HL-60 (cell line): ENCODE measurements around the gene KMT2C.

Source experiments
- CTCF ChIP-seq: IDR thresholded peaks from one replicate; pipeline ENCODE4 v1.5.1; 2011; ENCODE audit warnings: low read length, control low read depth, inconsistent platforms; ENCODE audit not compliant: insufficient read depth
- GABPA ChIP-seq: IDR thresholded peaks from 2 replicates; pipeline ENCODE4 v1.6.1; 2012; ENCODE audit warnings: low read depth
- POLR2AphosphoS5 ChIP-seq: IDR thresholded peaks from 2 replicates; pipeline ENCODE4 v1.6.1; 2012; ENCODE audit warnings: low read depth
- SPI1 ChIP-seq: IDR thresholded peaks from 2 replicates; pipeline ENCODE4 v1.6.1; 2012; ENCODE audit warnings: low read depth, mild to moderate bottlenecking, borderline replicate concordance
- TF ChIP-seq, protein P1 (sequence below): IDR thresholded peaks from 2 replicates; pipeline ENCODE4 v1.6.1; 2012; ENCODE audit warnings: low read depth; ENCODE audit not compliant: insufficient replicate concordance

DNA sequence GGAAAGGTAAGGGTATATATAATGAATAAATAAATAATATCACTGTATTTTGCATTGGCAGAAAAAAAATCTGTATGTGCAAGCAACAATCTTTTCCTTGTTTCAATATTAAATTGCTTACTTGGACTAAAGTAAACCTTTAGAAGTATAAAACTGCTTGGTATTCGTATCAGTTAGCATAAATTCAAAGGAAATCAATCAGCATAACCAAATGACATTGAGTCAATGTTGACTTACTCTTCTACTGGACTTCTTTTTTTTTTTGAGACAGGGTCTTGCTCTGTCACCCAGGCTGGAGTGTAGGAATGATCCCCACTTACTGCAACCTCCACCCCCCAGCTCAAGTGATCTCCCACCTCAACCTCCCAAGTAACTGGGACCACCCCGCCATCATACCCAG is 42.3 kb upstream of the KMT2C start:
- TF ChIP-seq CTCF, result no peak
- TF ChIP-seq, protein P1, sequence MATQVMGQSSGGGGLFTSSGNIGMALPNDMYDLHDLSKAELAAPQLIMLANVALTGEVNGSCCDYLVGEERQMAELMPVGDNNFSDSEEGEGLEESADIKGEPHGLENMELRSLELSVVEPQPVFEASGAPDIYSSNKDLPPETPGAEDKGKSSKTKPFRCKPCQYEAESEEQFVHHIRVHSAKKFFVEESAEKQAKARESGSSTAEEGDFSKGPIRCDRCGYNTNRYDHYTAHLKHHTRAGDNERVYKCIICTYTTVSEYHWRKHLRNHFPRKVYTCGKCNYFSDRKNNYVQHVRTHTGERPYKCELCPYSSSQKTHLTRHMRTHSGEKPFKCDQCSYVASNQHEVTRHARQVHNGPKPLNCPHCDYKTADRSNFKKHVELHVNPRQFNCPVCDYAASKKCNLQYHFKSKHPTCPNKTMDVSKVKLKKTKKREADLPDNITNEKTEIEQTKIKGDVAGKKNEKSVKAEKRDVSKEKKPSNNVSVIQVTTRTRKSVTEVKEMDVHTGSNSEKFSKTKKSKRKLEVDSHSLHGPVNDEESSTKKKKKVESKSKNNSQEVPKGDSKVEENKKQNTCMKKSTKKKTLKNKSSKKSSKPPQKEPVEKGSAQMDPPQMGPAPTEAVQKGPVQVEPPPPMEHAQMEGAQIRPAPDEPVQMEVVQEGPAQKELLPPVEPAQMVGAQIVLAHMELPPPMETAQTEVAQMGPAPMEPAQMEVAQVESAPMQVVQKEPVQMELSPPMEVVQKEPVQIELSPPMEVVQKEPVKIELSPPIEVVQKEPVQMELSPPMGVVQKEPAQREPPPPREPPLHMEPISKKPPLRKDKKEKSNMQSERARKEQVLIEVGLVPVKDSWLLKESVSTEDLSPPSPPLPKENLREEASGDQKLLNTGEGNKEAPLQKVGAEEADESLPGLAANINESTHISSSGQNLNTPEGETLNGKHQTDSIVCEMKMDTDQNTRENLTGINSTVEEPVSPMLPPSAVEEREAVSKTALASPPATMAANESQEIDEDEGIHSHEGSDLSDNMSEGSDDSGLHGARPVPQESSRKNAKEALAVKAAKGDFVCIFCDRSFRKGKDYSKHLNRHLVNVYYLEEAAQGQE, result no peak
- no peak for TF ChIP-seq SPI1
- TF ChIP-seq POLR2AphosphoS5, result no peak
- TF ChIP-seq GABPA, result no peak
